HG03521 (cell line): ENCODE data around the gene METTL6.
A peak's percentile ranks its signal among the peaks of the same experiment; 100 is the strongest.
"Not testable (repeated sequence)": the region's sequence is repeated elsewhere in the genome, so short reads cannot be mapped to it uniquely, and the experiment has no call there.

Experiments
- ATAC-seq: cut with Tn5 transposase; IDR thresholded peaks from one replicate; pipeline ENCODE4 v1.9.1; 2021; ENCODE audit warnings: mild to moderate bottlenecking, moderate library complexity; ENCODE audit not compliant: unreplicated experiment

Gene METTL6

GRCh38 chr3:15375461-15376000, 51.8 kb downstream of the METTL6 start:
- ATAC-seq = no peak

- ATAC-seq = no peak
Observed at GRCh38 chr3:15372918-15373317, 54.4 kb downstream of the METTL6 start.

GRCh38 chr3:15368561-15369135, 58.7 kb downstream of the METTL6 start:
- ATAC-seq = no peak

GRCh38 chr3:15367059-15367458, 60.3 kb downstream of the METTL6 start:
- ATAC-seq = no peak

GRCh38 chr3:15364078-15364477, 63.3 kb downstream of the METTL6 start:
- not testable (repeated sequence) for ATAC-seq

- peak; percentile 73 for ATAC-seq
Observed at GRCh38 chr3:15361494-15362214, 65.7 kb downstream of the METTL6 start.

- ATAC-seq = no peak
Observed at GRCh38 chr3:15360788-15361493, 66.4 kb downstream of the METTL6 start.
